NCI-H1436 (cell line): Measurements from ENCODE around the gene SYT4.
A peak's percentile ranks its signal among the peaks of the same experiment; 100 is the strongest.
"Not testable (repeated sequence)": the region's sequence is repeated elsewhere in the genome, so short reads cannot be mapped to it uniquely, and the experiment has no call there.

Experiments
- DNase-seq: peaks from one replicate; lab custom pipeline; 2025; lab: John Stamatoyannopoulos, UW

Gene SYT4

DNA sequence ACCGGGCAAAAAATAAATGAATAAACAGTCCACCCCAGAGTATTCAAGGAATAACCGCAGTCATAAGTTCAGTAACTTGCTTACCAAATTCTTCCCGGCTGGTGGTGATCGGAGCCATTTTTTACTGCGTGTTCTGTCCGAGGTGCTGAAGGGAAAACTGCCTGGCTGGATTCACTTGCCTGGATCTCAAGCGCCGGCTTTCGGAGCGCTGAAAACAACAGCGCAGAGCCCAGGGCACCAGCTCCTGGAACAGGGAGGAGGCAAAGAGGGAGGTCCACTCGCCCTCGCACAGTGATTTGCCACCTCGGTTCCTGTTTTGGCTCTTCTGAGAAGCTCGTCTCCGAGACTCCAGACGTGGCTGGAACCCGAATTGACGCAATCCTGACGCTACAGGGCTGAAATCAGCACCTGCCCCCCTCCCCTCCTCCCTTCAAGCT, at the start of gene SYT4:
Gene SYT4 (minus strand): TSS at position 327 of the 437 bp plus-strand sequence. CDS start 209 bp downstream, at position 118.
- DNase-seq: peak; percentile 75

- DNase-seq: no peak
These were observed 44.8 kb upstream of the SYT4 start for GRCh38 chr18:43322132-43322531.

DNA sequence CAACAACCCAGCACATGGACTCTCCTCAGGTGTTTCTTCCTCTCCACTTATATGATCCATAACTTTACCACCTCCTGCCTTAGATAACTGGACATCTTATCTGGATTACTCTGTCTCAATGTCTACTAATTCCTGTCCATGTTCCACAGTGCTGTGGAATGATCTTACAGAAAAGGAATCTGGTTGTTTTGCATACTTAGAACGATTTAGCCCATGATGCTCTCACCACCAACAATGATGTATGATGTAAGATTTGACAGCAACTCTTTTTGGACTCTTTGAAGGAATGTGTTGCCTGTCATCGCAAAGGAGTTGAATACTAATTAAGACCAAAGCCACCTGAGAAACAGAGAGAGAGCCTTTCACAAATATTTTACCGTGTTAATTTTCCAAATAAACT, 37.7 kb upstream of the SYT4 start:
- DNase-seq: no peak

DNA sequence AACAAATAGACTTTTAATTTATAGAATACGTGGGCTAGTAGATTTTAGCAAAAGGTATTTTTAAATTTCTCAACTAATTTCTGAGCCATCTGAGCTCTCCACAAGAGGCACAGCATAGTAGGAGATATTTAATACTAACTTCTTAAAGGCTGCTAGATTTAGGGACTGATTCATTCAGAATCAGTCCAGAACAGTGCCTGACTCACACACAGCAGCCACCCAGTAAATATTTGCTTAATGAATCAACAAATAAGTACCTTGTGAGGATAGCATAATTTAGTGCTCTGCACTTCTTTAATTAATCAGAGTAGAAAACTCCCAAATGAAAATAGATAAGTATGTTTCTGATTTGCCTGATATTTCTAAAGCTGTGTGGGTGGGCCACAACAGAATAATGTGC, 35.6 kb upstream of the SYT4 start:
- DNase-seq: no peak

- no peak for DNase-seq
These were observed 32.9 kb upstream of the SYT4 start for GRCh38 chr18:43310239-43310638.

DNA sequence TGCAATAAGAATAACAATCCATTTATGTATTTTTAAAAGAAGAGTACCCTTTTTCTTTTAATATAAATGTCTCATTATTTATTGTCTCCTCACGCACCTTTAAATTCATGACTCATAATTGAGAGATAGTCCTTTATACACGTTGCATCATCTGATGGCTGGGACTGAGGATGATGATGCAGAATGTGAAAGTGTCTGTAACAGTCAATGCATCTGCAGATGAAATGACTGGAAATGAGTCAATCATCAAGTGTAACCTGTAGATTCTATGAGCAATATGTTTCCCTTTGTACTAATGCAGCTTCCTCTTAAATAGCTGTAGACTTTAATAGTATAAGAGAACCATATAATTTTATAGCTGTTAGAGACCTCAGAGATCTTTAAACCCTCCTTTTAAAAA, 26.1 kb upstream of the SYT4 start:
- no peak for DNase-seq

DNA sequence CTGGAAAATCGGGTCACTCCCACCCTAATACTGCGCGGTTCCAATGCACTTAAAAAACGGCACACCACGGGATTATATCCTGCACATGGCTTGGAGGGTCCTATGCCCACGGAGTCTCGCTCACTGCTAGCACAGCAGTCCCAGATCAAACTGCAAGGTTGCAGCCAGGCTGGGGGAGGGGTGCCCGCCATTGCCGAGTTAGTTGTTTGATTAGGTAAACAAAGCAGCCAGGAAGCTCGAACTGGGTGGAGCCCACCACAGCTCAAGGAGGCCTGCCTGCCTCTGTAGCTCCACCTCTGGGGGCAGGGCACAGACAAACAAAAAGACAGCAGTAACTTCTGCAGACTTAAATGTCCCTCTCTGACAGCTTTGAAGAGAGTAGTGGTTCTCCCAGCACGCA, 8.9 kb upstream of the SYT4 start:
- DNase-seq: not testable (repeated sequence)

DNA sequence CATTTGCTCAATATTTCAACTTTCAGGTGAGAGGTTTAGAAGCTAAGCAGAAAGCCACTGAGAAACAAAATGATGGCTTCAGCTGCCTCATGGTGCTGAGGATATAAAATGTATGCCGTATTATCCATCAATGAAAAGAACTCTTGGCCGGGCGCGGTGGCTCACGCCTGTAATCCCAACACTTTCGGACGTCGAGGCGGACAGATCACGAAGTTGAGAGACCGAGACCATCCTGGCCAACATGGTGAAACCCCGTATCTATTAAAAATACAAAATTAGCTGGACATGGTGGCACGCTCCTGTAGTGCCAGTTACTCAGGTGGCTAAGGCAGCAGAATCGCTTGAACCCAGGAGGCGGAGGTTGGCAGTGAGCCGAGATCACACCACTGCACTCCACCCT, 6.0 kb upstream of the SYT4 start:
- DNase-seq: no peak

- DNase-seq: peak; percentile 91
These were observed 1.9 kb upstream of the SYT4 start for GRCh38 chr18:43279015-43279744.

GRCh38 chr18:43278355-43278754, 1.1 kb upstream of the SYT4 start:
- no peak for DNase-seq

DNA sequence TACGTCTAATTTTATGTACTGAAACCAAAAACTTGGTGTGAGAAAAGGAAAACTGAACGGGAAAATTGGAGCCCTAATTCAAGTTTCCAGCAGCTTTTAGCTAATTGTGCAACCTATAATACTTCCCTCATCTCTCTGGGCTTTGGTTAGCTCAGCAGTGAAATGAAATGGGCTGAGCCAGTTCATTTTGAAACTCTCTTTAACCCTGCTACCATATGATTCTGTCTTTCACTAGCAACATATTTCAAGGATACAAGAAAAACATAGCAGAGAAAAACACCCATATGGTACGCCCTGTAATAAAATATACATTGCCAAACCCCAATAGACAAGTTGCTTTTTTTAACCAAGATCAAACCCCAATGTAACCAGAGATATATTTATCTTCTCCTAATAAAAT, 799 bp downstream of the SYT4 start:
- no peak for DNase-seq

DNA sequence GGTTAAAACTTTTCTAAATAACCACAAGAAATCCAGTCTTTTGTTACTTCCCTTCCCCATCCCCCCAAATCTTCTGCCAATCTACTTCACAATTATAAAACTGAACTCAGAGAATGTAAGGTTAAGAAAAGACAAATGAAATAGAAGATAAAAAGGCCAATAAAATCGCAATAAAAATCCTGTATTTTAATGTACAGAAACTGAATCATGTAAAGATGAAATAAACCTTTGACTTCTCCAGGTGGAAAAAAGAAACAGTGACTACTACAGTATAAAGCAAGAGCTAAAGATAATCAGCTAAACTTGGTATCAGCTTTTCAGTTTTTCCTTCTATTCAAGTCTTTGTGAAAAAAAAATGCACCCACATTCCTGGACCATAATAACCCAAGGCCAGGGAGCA, 1.7 kb downstream of the SYT4 start:
- DNase-seq: no peak

GRCh38 chr18:43274526-43274925, 2.8 kb downstream of the SYT4 start:
- DNase-seq: no peak

GRCh38 chr18:43271593-43272432, 5.5 kb downstream of the SYT4 start:
- DNase-seq: peak; percentile 12

DNA sequence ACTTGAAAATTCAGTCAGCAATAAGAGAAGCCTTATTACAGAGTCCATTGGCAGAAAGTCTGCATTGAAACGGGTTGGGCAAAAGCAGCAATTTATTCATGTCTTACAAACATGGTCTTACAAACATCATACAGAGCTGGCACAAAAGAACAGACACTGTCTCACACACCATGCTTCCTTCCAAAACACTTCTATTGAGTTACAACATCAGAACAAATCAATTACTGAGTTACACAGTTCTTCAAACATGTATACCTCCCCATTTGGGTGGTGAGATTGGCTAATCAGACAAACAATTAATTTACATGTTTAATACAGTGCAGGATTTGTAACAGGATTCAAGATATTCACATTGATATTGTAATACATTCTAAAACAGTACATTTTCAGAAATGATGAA, 9.5 kb downstream of the SYT4 start:
- no peak for DNase-seq

- no peak for DNase-seq
These were observed 11.8 kb downstream of the SYT4 start for GRCh38 chr18:43265465-43265864.

DNA sequence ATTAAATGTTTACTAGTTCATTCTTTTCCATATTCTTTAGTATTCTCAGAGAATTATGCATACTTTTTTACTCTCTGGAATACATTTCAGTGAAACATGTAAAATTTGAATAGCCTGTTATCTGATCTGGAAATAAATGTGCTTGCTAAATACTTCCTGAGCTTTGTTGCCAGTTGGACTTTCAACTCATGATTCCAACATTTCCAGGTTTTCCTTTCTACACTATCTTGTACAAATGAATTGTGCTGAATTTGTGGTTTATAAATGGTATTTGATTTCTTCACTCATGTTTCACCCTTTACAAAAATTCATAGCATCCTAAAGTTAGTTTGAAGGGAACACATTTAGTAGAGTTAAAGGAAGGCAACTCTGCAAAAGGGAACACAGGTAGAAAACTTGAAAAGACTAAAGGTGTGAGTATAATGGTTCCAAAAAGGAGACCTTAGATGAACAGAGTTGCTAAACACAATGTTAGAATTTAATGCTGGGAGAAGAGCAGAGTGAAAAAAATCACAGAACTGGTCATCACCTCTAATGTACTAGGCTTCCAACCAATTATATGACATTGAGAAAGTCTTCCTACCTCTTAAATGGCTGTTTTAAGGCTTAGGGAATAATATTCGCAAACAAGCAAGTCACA, 28.6 kb downstream of the SYT4 start:
- DNase-seq: no peak

DNA sequence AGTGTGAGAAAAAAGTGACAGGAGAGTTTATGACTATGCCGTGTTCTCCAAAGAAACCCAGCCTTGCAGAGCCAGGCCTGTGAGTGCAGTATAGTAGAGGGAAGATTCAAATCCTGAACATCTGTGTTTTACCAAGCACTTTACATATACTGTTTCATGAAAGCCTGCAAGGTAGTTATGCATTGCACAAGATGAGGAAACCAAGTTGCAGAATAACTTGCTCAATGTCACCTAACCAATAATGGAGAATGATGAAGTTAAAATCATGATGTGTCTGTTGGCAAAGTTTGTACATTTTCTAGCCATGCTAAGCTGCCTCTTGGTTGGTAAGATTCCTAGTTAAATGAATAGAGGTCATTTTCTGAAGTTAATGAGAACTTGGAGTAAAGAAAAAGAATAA, 29.3 kb downstream of the SYT4 start:
- DNase-seq: no peak

GRCh38 chr18:43238429-43238828, 38.9 kb downstream of the SYT4 start:
- DNase-seq: no peak

DNA sequence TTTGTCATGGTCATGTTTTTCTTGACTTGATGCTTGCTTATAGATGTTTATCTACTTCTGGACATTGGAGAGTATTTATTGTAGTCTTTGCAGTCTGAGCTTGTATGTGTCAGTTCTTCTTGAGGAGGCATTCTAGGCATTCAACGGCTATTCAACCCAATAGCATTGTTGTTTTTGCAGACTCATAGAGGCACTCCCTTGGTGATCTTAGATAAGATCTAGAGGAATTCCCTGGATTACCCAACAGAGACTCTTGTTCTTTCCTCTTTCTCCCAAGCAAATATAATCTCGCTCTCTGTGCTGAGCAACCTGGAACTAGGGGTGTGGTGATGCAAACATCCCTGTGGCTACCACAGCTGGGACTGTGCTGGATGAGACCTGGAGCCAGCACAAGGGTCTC, 40.4 kb downstream of the SYT4 start:
- DNase-seq: no peak

GRCh38 chr18:43234889-43235288, 42.4 kb downstream of the SYT4 start:
- DNase-seq: no peak

DNA sequence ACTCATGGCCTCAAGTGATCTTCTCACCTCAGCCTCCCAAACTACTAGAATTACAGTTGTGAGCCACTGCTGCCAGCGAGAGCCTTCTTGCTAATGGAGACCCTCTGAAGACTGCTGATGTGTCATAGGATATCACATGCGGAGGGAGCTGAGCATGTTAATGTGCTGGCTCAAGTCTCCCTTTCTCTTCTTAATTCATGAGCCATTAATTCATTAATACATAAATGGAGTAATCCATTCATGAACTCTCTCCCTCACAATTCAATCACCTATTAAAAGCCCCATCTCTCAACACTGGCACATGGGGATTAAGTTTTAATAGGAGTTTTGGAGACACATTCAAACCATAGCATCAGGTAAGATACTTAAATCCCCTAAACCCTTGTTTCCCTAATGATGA, 54.8 kb downstream of the SYT4 start:
- DNase-seq: no peak

- DNase-seq: no peak
These were observed 56.6 kb downstream of the SYT4 start for GRCh38 chr18:43220691-43221090.
